ENCODE data around the gene ALMS1.
"Not testable (repeated sequence)": the region's sequence is repeated elsewhere in the genome, so short reads cannot be mapped to it uniquely, and the experiment has no call there.

The ALMS1 gene

DNA sequence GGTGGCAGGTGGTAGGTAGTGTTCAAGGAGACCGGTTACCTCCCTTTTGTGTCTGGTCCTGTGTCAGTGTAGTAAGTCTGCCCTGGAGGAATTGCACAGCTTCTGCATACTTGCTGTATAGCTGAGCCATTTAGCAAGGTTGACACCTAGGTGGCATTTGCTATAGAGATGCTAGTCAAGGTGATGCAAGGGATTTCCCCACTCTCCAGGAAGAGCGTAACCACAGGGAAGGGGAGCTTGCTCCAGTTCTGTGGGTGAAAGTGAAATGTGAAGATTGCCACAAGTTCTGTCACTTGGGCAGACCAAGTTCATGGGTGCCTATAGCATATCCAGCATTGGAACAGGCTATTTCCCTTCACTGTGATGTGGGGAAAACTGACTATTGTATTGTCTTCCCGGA lies 228.5 kb downstream of the ALMS1 start:
- DNase-seq: no peak

GRCh38 chr2:73614997-73615396 lies 229.4 kb downstream of the ALMS1 start:
- no peak for DNase-seq

- not testable (repeated sequence) for DNase-seq
Observed at GRCh38 chr2:73619925-73620324, 234.3 kb downstream of the ALMS1 start.

DNA sequence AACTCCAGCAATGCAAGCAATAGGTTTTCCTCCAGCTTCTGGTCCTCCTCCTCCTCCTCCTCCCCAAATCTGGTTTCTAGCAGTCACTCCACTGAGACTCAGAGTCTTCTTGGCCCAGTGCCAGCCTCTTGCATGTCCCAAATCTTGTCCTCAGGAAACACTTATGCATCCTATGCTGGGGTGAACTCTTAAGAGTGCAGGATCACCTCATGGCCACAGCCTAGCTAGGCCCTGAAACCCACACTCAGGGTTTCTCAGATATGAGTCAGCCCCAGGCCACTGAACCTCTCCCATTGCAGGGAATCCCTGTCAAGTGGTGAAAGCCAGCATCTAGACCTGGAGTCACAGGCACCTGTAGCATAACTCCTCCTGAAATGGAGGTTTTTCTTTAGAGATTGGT lies 238.4 kb downstream of the ALMS1 start:
- DNase-seq: not testable (repeated sequence)

DNA sequence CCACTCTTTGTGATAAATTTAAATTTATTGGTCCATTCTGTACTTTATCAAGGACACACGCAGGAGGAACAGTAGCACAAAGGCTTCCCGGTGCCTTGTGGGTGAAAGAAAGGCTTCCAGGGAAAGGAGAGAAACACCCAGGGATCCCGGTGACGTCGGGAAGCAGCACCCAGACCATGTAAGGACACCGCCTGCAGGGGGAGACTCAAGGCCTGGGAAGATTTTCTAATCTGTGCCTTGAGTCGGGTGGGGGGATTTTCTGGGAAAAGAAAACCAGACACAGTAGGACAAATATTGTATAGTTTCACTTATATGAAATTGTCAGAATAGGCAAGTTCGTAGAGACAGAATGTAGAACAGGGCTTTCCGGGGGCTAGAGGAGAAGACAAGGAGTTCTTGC lies 239.0 kb downstream of the ALMS1 start:
- not testable (repeated sequence) for DNase-seq

DNA sequence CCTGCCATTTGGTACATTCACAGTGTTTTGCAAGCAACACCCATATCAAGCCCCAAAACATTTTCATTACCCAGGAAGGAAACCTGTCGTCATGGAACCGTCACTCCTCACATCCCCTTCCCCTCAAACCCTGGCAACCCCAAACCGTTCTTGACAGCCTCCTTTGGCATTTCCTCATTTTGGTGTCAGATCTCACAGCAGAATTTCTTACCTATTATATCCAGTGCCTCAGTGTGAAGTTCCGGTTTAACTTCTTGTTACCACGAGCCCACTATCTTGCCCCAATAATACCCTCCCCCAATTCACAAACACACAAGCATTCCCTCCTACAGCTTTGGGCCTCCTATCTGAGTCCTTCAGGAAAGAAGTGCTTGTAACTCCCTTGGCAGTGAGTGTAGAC lies 240.6 kb downstream of the ALMS1 start:
- DNase-seq: not testable (repeated sequence)

- not testable (repeated sequence) for DNase-seq
Observed at GRCh38 chr2:73628493-73628892, 242.9 kb downstream of the ALMS1 start.

- not testable (repeated sequence) for DNase-seq
Observed at GRCh38 chr2:73630662-73631266, 245.1 kb downstream of the ALMS1 start.

DNA sequence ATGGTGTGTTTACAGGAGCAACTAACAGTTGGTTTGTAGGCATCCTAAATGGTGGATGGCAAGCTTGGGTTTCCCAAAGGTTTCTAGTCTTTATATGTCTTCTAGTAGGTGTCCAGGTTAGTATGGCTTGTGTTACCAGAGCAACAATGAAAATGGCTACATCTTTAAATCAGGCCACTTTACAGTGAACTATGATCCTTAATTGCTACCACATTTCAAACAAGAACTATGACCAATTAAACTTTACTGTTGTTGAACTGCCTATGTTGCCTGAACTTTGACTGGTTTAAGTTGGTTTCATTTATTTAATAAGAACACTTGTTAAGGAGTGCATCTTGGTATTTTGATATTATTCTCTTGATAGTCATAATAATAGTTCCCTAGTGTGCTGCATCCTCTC lies 251.3 kb downstream of the ALMS1 start:
- DNase-seq: not testable (repeated sequence)

- DNase-seq: no peak
Observed at GRCh38 chr2:73638429-73638828, 252.8 kb downstream of the ALMS1 start.

- DNase-seq: no peak
Observed at GRCh38 chr2:73640511-73640911, 254.9 kb downstream of the ALMS1 start.

DNA sequence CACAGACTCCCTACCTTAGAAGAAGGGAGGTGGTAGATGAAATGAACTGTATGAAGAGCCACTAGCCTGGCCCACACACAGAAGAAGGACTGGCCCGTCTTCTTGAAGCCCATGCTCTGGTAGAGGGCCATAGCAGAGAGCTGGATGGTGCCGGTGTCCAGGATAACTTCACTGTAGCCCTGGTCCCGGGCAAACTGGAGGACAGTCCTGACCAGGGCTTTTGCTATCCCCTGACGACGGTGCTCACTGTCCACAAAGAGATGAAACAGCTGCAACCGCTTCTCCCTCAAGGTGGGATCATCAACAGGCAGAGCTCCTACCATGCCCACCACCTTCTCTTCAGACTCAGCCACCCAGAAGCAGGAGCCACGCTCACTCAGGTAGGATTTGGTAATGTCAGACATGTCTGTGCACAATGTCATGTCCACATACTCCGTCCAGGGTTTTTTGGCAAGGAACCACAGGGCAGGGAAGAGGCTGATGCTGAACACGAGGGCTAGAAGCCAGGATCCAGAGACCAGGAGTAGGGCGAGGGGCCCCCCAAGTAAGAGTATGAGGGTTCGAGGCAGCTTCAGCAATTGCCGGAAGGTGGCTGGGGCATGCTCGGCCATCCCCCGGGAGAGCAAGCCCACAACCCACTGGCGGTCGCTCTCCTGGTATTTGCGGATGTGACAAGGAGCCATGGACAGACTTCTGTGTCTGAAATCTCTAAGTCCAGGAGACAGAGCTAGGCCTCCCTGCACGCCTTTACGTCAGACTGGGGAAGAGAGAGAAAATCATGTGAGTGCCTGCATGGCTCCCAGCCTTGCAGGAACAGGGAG lies 255.5 kb downstream of the ALMS1 start:
- DNase-seq: no peak

- DNase-seq: no peak
Observed at GRCh38 chr2:73641767-73642062, 256.1 kb downstream of the ALMS1 start.

- DNase-seq: no peak
Observed at GRCh38 chr2:73642338-73643018, 256.8 kb downstream of the ALMS1 start, which contains the start of gene NAT8. Gene NAT8, minus strand, starts transcription at chr2:73642422. Its CDS starts 794 bp downstream, at chr2:73641628.

DNA sequence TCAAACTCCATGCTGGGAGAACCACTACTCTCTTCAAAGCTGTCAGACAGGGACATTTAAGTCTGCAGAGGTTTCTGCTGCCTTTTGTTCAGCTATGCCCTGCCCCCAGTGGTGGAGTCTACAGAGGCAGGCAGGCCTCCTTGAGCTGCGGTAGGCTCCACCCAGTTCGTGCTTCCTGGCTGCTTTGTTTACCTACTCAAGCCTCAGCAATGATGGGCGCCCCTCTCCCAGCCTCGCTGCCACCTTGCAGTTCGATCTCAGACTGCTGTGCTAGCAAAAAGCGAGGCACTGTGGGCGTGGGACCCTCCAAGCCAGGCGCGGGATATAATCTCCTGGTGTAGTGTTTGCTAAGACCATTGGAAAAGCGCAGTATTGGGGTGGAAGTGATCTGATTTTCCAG lies 262.1 kb downstream of the ALMS1 start:
- not testable (repeated sequence) for DNase-seq

GRCh38 chr2:73651591-73652230 lies 266.1 kb downstream of the ALMS1 start:
- peak; percentile 4 for DNase-seq

DNA sequence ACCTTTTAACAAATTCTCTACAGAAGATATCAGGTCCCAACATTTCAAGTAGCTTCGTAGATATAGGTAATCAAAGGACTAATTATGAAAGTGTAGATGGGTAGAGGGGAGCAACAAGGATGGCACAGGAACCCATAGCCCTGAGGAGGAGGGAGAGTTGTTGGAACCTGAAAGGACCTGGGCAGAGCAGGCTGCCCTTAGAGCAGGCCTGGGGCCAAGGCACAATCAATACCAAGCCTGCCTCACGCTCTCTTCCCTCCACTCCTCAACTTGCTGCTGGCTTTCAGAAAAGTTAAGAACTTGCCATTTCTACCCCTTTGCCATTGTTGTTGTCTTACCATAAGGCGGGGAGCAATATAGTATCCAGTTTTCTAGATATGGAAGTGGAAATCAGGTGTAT lies 266.7 kb downstream of the ALMS1 start:
- DNase-seq: no peak

GRCh38 chr2:73654175-73654574 lies 268.5 kb downstream of the ALMS1 start:
- DNase-seq: no peak

Measured in right kidney (tissue), 1 donor.